Gastroesophageal sphincter (tissue), 4 donors: ENCODE results near the gene PRKCD. TPM values are rescaled to one million over a fixed set of nuclear protein-coding genes. Genes with fewer than 3 reads are reported as not detected.

ENCODE experiments used
- ATAC-seq: fragments of 150-250 bp; one replicate; pipeline ENCODE4 v1.9.1; 2016; ENCODE audit warnings: mild to moderate bottlenecking, moderate library complexity
- H3K27ac ChIP-seq, 4 donors: fragments of 200-600 bp; sonication (generic) in 3 of 4; 1 replicate in 3 of 4; 2 replicates in 1 of 4; pipeline ENCODE4 v1.5.1; 2016 to 2019
- H3K27me3 ChIP-seq: fragments of 200-600 bp; sonication (generic); one replicate; pipeline ENCODE4 v1.5.1; 2019
- H3K36me3 ChIP-seq, 2 donors: fragments of 200-600 bp; sonication (generic); one replicate each; pipeline ENCODE4 v1.5.1; 2019; ENCODE audit warnings: control low read depth in 1 of 2
- H3K4me1 ChIP-seq, 3 donors: fragments of 200-600 bp; sonication (generic); 1 replicate in 2 of 3; 2 replicates in 1 of 3; pipeline ENCODE4 v1.5.1; 2016 to 2019; ENCODE audit warnings: control low read depth in 2 of 3
- H3K4me3 ChIP-seq, 2 donors: fragments of 200-600 bp; sonication (generic); one replicate each; pipeline ENCODE4 v1.5.1; 2019; ENCODE audit warnings: mild to moderate bottlenecking in 1 of 2, moderate library complexity in 1 of 2
- H3K9me3 ChIP-seq, 3 donors: fragments of 200-600 bp; sonication (generic); one replicate each; pipeline ENCODE4 v1.5.1; 2017 to 2019; ENCODE audit warnings: control low read depth in 2 of 3
- CTCF ChIP-seq, 4 experiments: fragments of 200-600 bp in 2 of 4; fragments of 450-650 bp in 2 of 4; sonication (generic) in 1 of 4; IDR thresholded peaks; one replicate each; pipeline ENCODE4 v1.5.1; 2017 to 2019; ENCODE audit warnings: antibody characterized with exemption in 4 of 4, mild to moderate bottlenecking in 2 of 4, moderate library complexity in 2 of 4
- EP300 ChIP-seq: sonication (generic); formaldehyde crosslinking; IDR thresholded peaks from one replicate; pipeline ENCODE4 v1.6.1; 2017; ENCODE audit warnings: antibody characterized with exemption, mild to moderate bottlenecking
- POLR2A ChIP-seq, 2 donors: fragments of 450-650 bp; IDR thresholded peaks; one replicate each; pipeline ENCODE4 v1.6.1; 2017; ENCODE audit warnings: antibody characterized with exemption in 2 of 2, mild to moderate bottlenecking in 2 of 2, moderate library complexity in 1 of 2
- POLR2AphosphoS5 ChIP-seq: sonication (generic); formaldehyde crosslinking; IDR thresholded peaks from one replicate; pipeline ENCODE4 v1.6.1; 2017; ENCODE audit warnings: antibody characterized with exemption
- WGBS, 2 donors: methylation state at CpG; one replicate each; pipeline ENCODE4 v1.1.5; 2018; ENCODE audit warnings: low coverage in 1 of 2; 5-methylcytosine and 5-hydroxymethylcytosine counted together
- total RNA-seq, 4 donors: library from RNA; depleted of rRNA; stranded (reverse); fragments of >200 nt; gene quantifications; one replicate each; pipeline ENCODE4 v1.1.0, GENCODE V29; 2016

The PRKCD gene
- total RNA-seq, 4 donors from 2014 or later, result 5.5 to 10.1 (median 7.6) TPM

- Histone ChIP-seq H3K36me3 (no peaks in the 10 kb centered on the region), H3K27ac (no peak overlapping the region), H3K27me3 (no peaks in the 10 kb centered on the region), H3K9me3 (no peaks in the 10 kb centered on the region), H3K4me1 (peaks cover 0 to 15% (median 0%) of the 10 kb centered on the region in 3 donors), H3K4me3 (no peak overlapping the region)
- 23 to 89% methylated on average over 4 to 6 of the region's 11 CpGs for WGBS, 2 donors
- TF ChIP-seq CTCF (IDR thresholded peaks at IDR 0.05) (no peak), POLR2AphosphoS5 (no peak), EP300 (no peak), POLR2A (IDR thresholded peaks at IDR 0.05) (no peak)
- no peak for ATAC-seq
Observed at GRCh38 chr3:53144862-53145712, 15.9 kb upstream of the PRKCD start.

- WGBS, 2 donors, result 79% methylated on average over 3 of the region's 3 CpGs; no CpG with 5 or more reads in 1 of the 2 donors
- TF ChIP-seq POLR2AphosphoS5, result no peak
- no peak for TF ChIP-seq CTCF (IDR thresholded peaks at IDR 0.05)
- TF ChIP-seq EP300, result no peak
- no peak for TF ChIP-seq POLR2A (IDR thresholded peaks at IDR 0.05)
- Histone ChIP-seq H3K27me3 (no peaks in the 10 kb centered on the region), H3K9me3 (no peaks in the 10 kb centered on the region), H3K36me3 (no peaks in the 10 kb centered on the region), H3K4me3 (no peak overlapping the region), H3K4me1 (peaks cover 0 to 15% (median 0%) of the 10 kb centered on the region in 3 donors), H3K27ac (no peak overlapping the region)
- no peak for ATAC-seq
Observed at GRCh38 chr3:53145713-53146080, 15.3 kb upstream of the PRKCD start.

GRCh38 chr3:53146319-53146891 lies 14.6 kb upstream of the PRKCD start:
- TF ChIP-seq POLR2A (IDR thresholded peaks at IDR 0.05) (no peak), CTCF (IDR thresholded peaks at IDR 0.05) (no peak), POLR2AphosphoS5 (no peak), EP300 (no peak)
- Histone ChIP-seq H3K27ac (no peak overlapping the region), H3K4me1 (peaks cover 0 to 13% (median 0%) of the 10 kb centered on the region in 3 donors), H3K9me3 (no peaks in the 10 kb centered on the region), H3K4me3 (no peak overlapping the region), H3K27me3 (no peaks in the 10 kb centered on the region), H3K36me3 (no peaks in the 10 kb centered on the region)
- WGBS, 2 donors, result 40% methylated on average over 1 of the region's 7 CpGs; no CpG with 5 or more reads in 1 of the 2 donors
- no peak for ATAC-seq

- H3K9me3 ChIP-seq, result no peaks in the 10 kb centered on the region
- no peaks in the 10 kb centered on the region for H3K27me3 ChIP-seq
- no peak for ATAC-seq
- no peak overlapping the region for H3K4me3 ChIP-seq
- no peak overlapping the region for H3K27ac ChIP-seq
- 40 to 87% methylated on average over 1 to 4 of the region's 11 CpGs for WGBS, 2 donors
- H3K4me1 ChIP-seq, result peaks cover 0 to 13% (median 0%) of the 10 kb centered on the region in 3 donors
- H3K36me3 ChIP-seq, result no peaks in the 10 kb centered on the region
- TF ChIP-seq CTCF (IDR thresholded peaks at IDR 0.05) (no peak), POLR2AphosphoS5 (no peak), POLR2A (IDR thresholded peaks at IDR 0.05) (no peak), EP300 (no peak)
Observed at GRCh38 chr3:53147151-53147902, 13.7 kb upstream of the PRKCD start.
